GM12878 (cell line): ENCODE results near the gene TBCA. TPM values are rescaled to one million over a fixed set of nuclear protein-coding genes. Genes with fewer than 3 reads are reported as not detected.

Source experiments
- ATAC-seq: fragments of 200-7000 bp; cut with Tn5 transposase; 3 replicates; pipeline ENCODE4 v1.9.1; 2020; ENCODE audit warnings: mild to moderate bottlenecking, moderate library complexity
- BruUV-seq: library from RNA; stranded (reverse); fragments of 400-500 nt; replicated peaks from 2 replicates; lab custom pipeline; 2021; lab: Mats Ljungman, UMichigan
- CTCF ChIA-PET: fragments of 300-600 bp; sonication (Branson Sonifier 250); formaldehyde crosslinking; extraction: SDS; loops from one replicate; lab custom pipeline; 2021; ENCODE audit warnings: inconsistent platforms; lab: Yijun Ruan, JAX
- POLR2A ChIA-PET: fragments of 350-600 bp; formaldehyde crosslinking; extraction: SDS; loops from one replicate; lab custom pipeline; 2021; ENCODE audit warnings: inconsistent platforms; lab: Charles Lee
- RAD21 ChIA-PET: fragments of 300-600 bp; sonication (Branson Sonifier 250); formaldehyde crosslinking; loops from one replicate; lab custom pipeline; 2023; ENCODE audit warnings: antibody characterized with exemption; ENCODE audit not compliant: unreplicated experiment; lab: Charles Lee
- SMC1A ChIA-PET: fragments of 300-600 bp; sonication (Branson Sonifier 250); formaldehyde crosslinking; loops from one replicate; lab custom pipeline; 2023; ENCODE audit not compliant: unreplicated experiment, uncharacterized antibody; lab: Charles Lee
- DNase-seq: peaks from one replicate; pipeline ENCODE4 v3.0.0-alpha.2; 2011; ENCODE audit warnings: low read depth, low spot score
- FAIRE-seq: peaks from 3 replicates; lab custom pipeline; 2011; peaks lifted over from hg19 to GRCh38; lab: Jason Lieb, UNC
- H2AFZ ChIP-seq: 2 replicates; pipeline ENCODE4 v1.6.0; 2011; ENCODE audit warnings: low read depth, low read length, control low read depth; ENCODE audit not compliant: control insufficient read depth
- H3K27ac ChIP-seq: 2 replicates; pipeline ENCODE4 v1.5.1; 2011; ENCODE audit warnings: control low read depth; ENCODE audit not compliant: control insufficient read depth, insufficient read depth
- H3K27me3 ChIP-seq, 2 experiments: replicated peaks in 1 of 2; 2 replicates each; pipeline versions ENCODE4 v1.6.0 to v1.6.1; 2011; ENCODE audit warnings: low read length in 1 of 2; ENCODE audit not compliant: control insufficient read depth in 2 of 2, insufficient read depth in 2 of 2
- H3K36me3 ChIP-seq, 2 experiments: 2 replicates each; pipeline ENCODE4 v1.5.1; 2011; ENCODE audit warnings: low read length in 1 of 2; ENCODE audit not compliant: control insufficient read depth in 2 of 2, insufficient read depth in 2 of 2
- H3K4me1 ChIP-seq: 2 replicates; pipeline ENCODE4 v1.6.1; 2011; ENCODE audit warnings: mild to moderate bottlenecking, low read length, moderate library complexity, mixed read lengths; ENCODE audit not compliant: control insufficient read depth, insufficient read depth
- H3K4me2 ChIP-seq: 2 replicates; pipeline ENCODE4 v1.6.0; 2011; ENCODE audit warnings: control low read depth; ENCODE audit not compliant: control insufficient read depth, insufficient read depth
- H3K4me3 ChIP-seq: fragments of 200-600 bp; sonication (generic); 2 replicates; pipeline ENCODE4 v1.5.1; 2016
- H3K79me2 ChIP-seq: 2 replicates; pipeline ENCODE4 v1.6.0; 2011; ENCODE audit warnings: low read length; ENCODE audit not compliant: control insufficient read depth, insufficient read depth
- H3K9ac ChIP-seq: 2 replicates; pipeline ENCODE4 v1.8.0; 2011; ENCODE audit warnings: low read length, control low read depth, mixed read lengths; ENCODE audit not compliant: control insufficient read depth, insufficient read depth
- H3K9me3 ChIP-seq: replicated peaks from 3 replicates; pipeline ENCODE4 v1.5.1; 2011; ENCODE audit warnings: mild to moderate bottlenecking, low read length; ENCODE audit not compliant: control insufficient read depth, insufficient read depth
- H4K20me1 ChIP-seq: 2 replicates; pipeline ENCODE4 v1.6.0; 2011; ENCODE audit not compliant: control insufficient read depth, insufficient read depth
- ASH2L ChIP-seq: fragments of 300-600, 200-600 bp; sonication (generic); IDR thresholded peaks from 2 replicates; pipeline ENCODE4 v1.6.1; 2017; ENCODE audit warnings: low read depth, mild to moderate bottlenecking, borderline replicate concordance
- CBFB ChIP-seq: IDR thresholded peaks from 2 replicates; pipeline ENCODE4 v1.6.1; 2016; ENCODE audit warnings: antibody characterized with exemption, low read depth
- CBX5 ChIP-seq: sonication (generic); IDR thresholded peaks from 2 replicates; pipeline ENCODE4 v1.6.1; 2016; ENCODE audit warnings: low read depth, moderate library complexity, mild to moderate bottlenecking, inconsistent platforms
- CEBPZ ChIP-seq: fragments of 150-350 bp; IDR thresholded peaks from 2 replicates; pipeline ENCODE4 v1.6.1; 2016; ENCODE audit warnings: low read depth, low read length
- NFXL1 ChIP-seq: fragments of 450-650 bp; IDR thresholded peaks from 2 replicates; pipeline ENCODE4 v1.6.1; 2017; ENCODE audit warnings: antibody characterized with exemption, mild to moderate bottlenecking, borderline replicate concordance
- NRF1 ChIP-seq: conservative IDR thresholded peaks from 2 replicates; pipeline ENCODE4 v1.6.1; 2011; ENCODE audit warnings: mild to moderate bottlenecking, low read depth, low read length, improper control_type of control experiment
- RFX5 ChIP-seq: IDR thresholded peaks from 2 replicates; pipeline ENCODE4 v1.6.1; 2011; ENCODE audit warnings: low read depth, low read length, improper control_type of control experiment
- SREBF2 ChIP-seq: IDR thresholded peaks from 2 replicates; pipeline ENCODE4 v1.6.1; 2012; ENCODE audit warnings: mild to moderate bottlenecking, low read length
- STAT1 ChIP-seq: fragments of 450-650 bp; conservative IDR thresholded peaks from 2 replicates; pipeline ENCODE4 v1.6.1; 2014; ENCODE audit warnings: antibody characterized with exemption, mild to moderate bottlenecking
- TAF1 ChIP-seq: IDR thresholded peaks from 2 replicates; pipeline ENCODE4 v1.6.1; 2011; ENCODE audit warnings: mild to moderate bottlenecking, low read depth, low read length, borderline replicate concordance
- TARDBP ChIP-seq: IDR thresholded peaks from 2 replicates; pipeline ENCODE4 v1.6.1; 2016; ENCODE audit warnings: borderline replicate concordance
- ZNF274 ChIP-seq: IDR thresholded peaks from one replicate; pipeline ENCODE4 v1.8.0; 2011; ENCODE audit not compliant: insufficient read length, insufficient read depth
- ZNF622 ChIP-seq: fragments of 450-650 bp; IDR thresholded peaks from 2 replicates; pipeline ENCODE4 v1.6.1; 2017; ENCODE audit warnings: mild to moderate bottlenecking, inconsistent platforms
- WGBS: methylation state at CpG from one replicate; pipeline ENCODE4 v1.1.6; 2016; ENCODE audit warnings: low lambda C conversion rate; ENCODE audit not compliant: insufficient replicate concordance, insufficient coverage; ENCODE audit errors: missing lambda C conversion rate; 5-methylcytosine and 5-hydroxymethylcytosine counted together
- in situ Hi-C: fragments of 300-500 bp; cut with MboI; formaldehyde crosslinking; loops from 9 replicates; pipeline ENCODE4 v1.14.3; 2018; ENCODE audit warnings: mixed read lengths
- intact Hi-C: fragments of 100-400 bp; cut with micrococcal nuclease; formaldehyde crosslinking; loops from one replicate; pipeline ENCODE4 v1.14.2; 2022; ENCODE audit not compliant: unreplicated experiment
- polyA plus RNA-seq, 11 experiments: library from polyadenylated mRNA; depleted of rRNA in 4 of 11; unstranded in 6 of 11; stranded (reverse) in 5 of 11; fragments of >200 nt; fragmentation: Nextera tagmentation in 4 of 11; fragmentation: Illumina TruSeq in 1 of 11; extraction: Ambion mirVana in 4 of 11; extraction: Trizol in 1 of 11; gene quantifications; 1 replicate in 1 of 11; 2 replicates in 10 of 11; pipeline versions ENCODE4 v1.2.1 to v1.2.3, GENCODE V29; 2011 to 2016; ENCODE audit warnings: inconsistent platforms in 2 of 11, missing spikeins in 2 of 11, low read depth in 1 of 11
- total RNA-seq, 4 experiments: library from RNA; depleted of rRNA in 3 of 4; stranded (reverse); fragments of >200 nt in 3 of 4; fragmentation: Illumina TruSeq in 1 of 4; extraction: Trizol in 1 of 4; gene quantifications; 2 replicates each; pipeline versions ENCODE4 v1.2.1 to v1.2.3, GENCODE V29; 2013 to 2021

The TBCA gene
- total and polyA plus RNA-seq, 10 of the 15 experiments (the other 5 are each of a cell fraction or from before 2014, with no cell fraction given) = 86.3 to 647 (median 294) TPM

GRCh38 chr5:77798456-77798855 is 22.3 kb upstream of the TBCA start:
- in situ Hi-C loops = no loop called here
- Histone ChIP-seq H3K4me2 (no peak overlapping the region), H3K36me3 (no peaks in the 10 kb centered on the region), H3K4me3 (no peak overlapping the region), H3K4me1 (no peaks in the 10 kb centered on the region), H2AFZ (no peak overlapping the region), H3K9me3 (peaks cover 1% of the 10 kb centered on the region; the same call in 2 of the 3 replicates), H3K79me2 (no peaks in the 10 kb centered on the region), H3K27ac (no peak overlapping the region), H4K20me1 (no peaks in the 10 kb centered on the region), H3K27me3 (peaks cover 0 to 2% of the 10 kb centered on the region in 2 experiments; a peak in 1 of 4 replicates), H3K9ac (no peak overlapping the region)
- WGBS = 0% methylated on average over 1 of the region's 1 CpG
- RAD21 ChIA-PET = no interaction called here
- BruUV-seq = no TSS peak
- SMC1A ChIA-PET = interaction anchor here (1.0 to 1.6 kb wide), 3 partner anchors 11 to 18 kb away, joined by 3 to 4 read pairs (median 4); no protein-coding TSS in a partner anchor
- CTCF ChIA-PET = interaction anchor here (0.7 kb wide), 1 partner anchor 16 kb away, joined by 3 read pairs; no protein-coding TSS in a partner anchor
- FAIRE-seq (no peak), DNase-seq (no peak), ATAC-seq (no peak)
- TF ChIP-seq CBX5 (no peak), NFXL1 (no peak), ASH2L (no peak), RFX5 (no peak), STAT1 (no peak), CBFB (no peak), NRF1 (no peak), SREBF2 (no peak)
- intact Hi-C loops = no loop called here
- POLR2A ChIA-PET = interaction anchor here (1.4 kb wide), 1 partner anchor 21 kb away, joined by 7 read pairs; no protein-coding TSS in a partner anchor

- in situ Hi-C loops (no loop called here), intact Hi-C loops (no loop called here)
- ChIA-PET SMC1A (interaction anchor here (1.6 kb wide), 1 partner anchor 10 kb away, joined by 4 read pairs; no protein-coding TSS in a partner anchor), CTCF (interaction anchor here (0.7 kb wide), 1 partner anchor 839 kb away, joined by 3 read pairs; no protein-coding TSS in a partner anchor), RAD21 (no interaction called here), POLR2A (interaction anchor here (1.4 kb wide), 1 partner anchor 20 kb away, joined by 7 read pairs; no protein-coding TSS in a partner anchor)
- peaks cover 0 to 2% of the 10 kb centered on the region in 2 experiments; a peak in 1 of 4 replicates for H3K27me3 ChIP-seq
- 82% methylated on average over 1 of the region's 1 CpG for WGBS
- no peak overlapping the region for H3K4me3 ChIP-seq
- DNase-seq (no peak), ATAC-seq (no peak), FAIRE-seq (no peak)
- no peak overlapping the region for H3K9ac ChIP-seq
- H4K20me1 ChIP-seq = no peaks in the 10 kb centered on the region
- no peak overlapping the region for H2AFZ ChIP-seq
- no peaks in the 10 kb centered on the region for H3K36me3 ChIP-seq
- H3K27ac ChIP-seq = no peak overlapping the region
- no peak overlapping the region for H3K4me2 ChIP-seq
- peaks cover 1% of the 10 kb centered on the region; the same call in 1 of the 3 replicates for H3K9me3 ChIP-seq
- no peaks in the 10 kb centered on the region for H3K4me1 ChIP-seq
- H3K79me2 ChIP-seq = no peaks in the 10 kb centered on the region
- BruUV-seq = no TSS peak
- TF ChIP-seq CEBPZ (no peak), ZNF274 (no peak), TARDBP (no peak), TAF1 (no peak), ZNF622 (no peak)
Measured at GRCh38 chr5:77797136-77797535, 21.0 kb upstream of the TBCA start.
